GM19099 (cell line): ENCODE results near the gene ATP2A3.

Source experiments
- POLR2A ChIP-seq: IDR thresholded peaks from 3 replicates; pipeline ENCODE4 v1.6.1; 2011; ENCODE audit warnings: low read depth; ENCODE audit not compliant: insufficient read length; ENCODE audit errors: extremely low read depth

The ATP2A3 gene

GRCh38 chr17:3964203-3965117 is at the start of gene ATP2A3:
Gene ATP2A3, minus strand, starts transcription at chr17:3964437. Its CDS starts 146 bp downstream, at chr17:3964291.
- peak; percentile 88 for TF ChIP-seq POLR2A

GRCh38 chr17:4010754-4011153 is 46.5 kb upstream of the ATP2A3 start:
- TF ChIP-seq POLR2A = no peak

- TF ChIP-seq POLR2A = no peak
These were observed 45.0 kb upstream of the ATP2A3 start for GRCh38 chr17:4009186-4009785.

GRCh38 chr17:4008441-4009185 is 44.4 kb upstream of the ATP2A3 start:
- no peak for TF ChIP-seq POLR2A

- TF ChIP-seq POLR2A = no peak
These were observed 43.8 kb upstream of the ATP2A3 start for GRCh38 chr17:4008082-4008435.

- TF ChIP-seq POLR2A = no peak
These were observed 43.3 kb upstream of the ATP2A3 start for GRCh38 chr17:4007346-4008081.

GRCh38 chr17:4006745-4007211 is 42.5 kb upstream of the ATP2A3 start:
- TF ChIP-seq POLR2A = no peak

GRCh38 chr17:4006165-4006589 is 41.9 kb upstream of the ATP2A3 start:
- TF ChIP-seq POLR2A = no peak

GRCh38 chr17:4005296-4006164 is 41.3 kb upstream of the ATP2A3 start:
- TF ChIP-seq POLR2A = no peak

GRCh38 chr17:4004517-4005295 is 40.5 kb upstream of the ATP2A3 start:
- TF ChIP-seq POLR2A = no peak

GRCh38 chr17:4003501-4004421 is 39.5 kb upstream of the ATP2A3 start:
- no peak for TF ChIP-seq POLR2A

GRCh38 chr17:4003131-4003500 is 38.9 kb upstream of the ATP2A3 start:
- no peak for TF ChIP-seq POLR2A

- no peak for TF ChIP-seq POLR2A
These were observed 36.9 kb upstream of the ATP2A3 start for GRCh38 chr17:4001048-4001590.
